ENCODE measurements around the gene TMCC2.

DNA sequence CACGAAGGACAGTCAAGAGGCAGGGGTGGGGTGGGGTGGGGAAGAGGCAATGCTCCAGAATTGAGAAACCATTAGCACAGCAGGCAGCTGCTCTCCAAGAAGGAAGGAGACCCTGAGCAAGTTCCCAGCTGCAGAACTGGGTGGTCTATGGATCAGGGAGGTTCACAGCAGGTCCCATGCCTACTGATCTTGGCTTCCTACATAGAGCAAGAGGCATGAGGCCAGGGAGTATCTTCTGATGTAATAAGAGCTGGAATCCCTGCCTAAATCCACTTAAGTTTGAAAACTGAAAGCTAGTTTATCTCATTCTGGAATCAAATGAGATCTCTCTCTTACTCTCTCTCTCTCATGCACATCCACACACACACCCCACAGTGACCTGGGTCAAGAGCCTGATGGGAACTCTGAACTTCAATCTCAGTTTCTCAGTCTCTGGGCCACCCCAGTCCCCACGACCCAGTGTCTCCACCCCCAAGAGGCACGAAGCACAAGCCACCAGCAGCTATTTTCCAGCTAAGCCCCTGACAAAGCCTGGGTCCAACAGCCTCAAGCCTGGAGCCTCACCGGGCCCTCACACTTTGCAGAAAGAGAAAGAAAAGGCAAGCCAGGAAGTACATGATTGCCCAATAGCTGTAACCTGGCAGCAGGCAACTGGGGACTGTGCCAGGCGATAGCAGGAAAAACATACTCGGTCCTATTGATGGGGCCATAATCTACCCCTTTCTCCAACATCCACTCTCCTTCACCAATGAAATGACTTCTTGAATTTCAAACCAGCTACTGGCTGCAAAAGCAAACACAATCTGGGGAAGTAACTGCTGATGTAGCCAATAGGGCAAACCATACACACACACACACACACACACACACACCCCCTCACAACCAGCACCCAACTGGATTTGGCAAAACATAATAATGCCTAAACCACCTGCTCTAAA, 91.6 kb downstream of the TMCC2 start:
- TF ChIP-seq CTCF (IDR thresholded peaks at IDR 0.05): no peak
- TF ChIP-seq EZH2 (IDR thresholded peaks at IDR 0.05; ENCODE audit: borderline replicate concordance, insufficient read depth, low read depth, low read length, poor library complexity, severe bottlenecking): no peak
